Measurements from ENCODE around the gene OR1F1.

Gene OR1F1

GRCh38 chr16:3155181-3155580, 32.8 kb upstream of the OR1F1 start:
- no peaks in the 10 kb centered on the region for H3K27me3 ChIP-seq (ENCODE audit: low read length)
- H3K79me2 ChIP-seq (ENCODE audit: insufficient read depth, low read length): no peaks in the 10 kb centered on the region
- no peak overlapping the region for H3K9ac ChIP-seq (ENCODE audit: low read length)
- no peaks in the 10 kb centered on the region for H3K36me3 ChIP-seq (ENCODE audit: low read length)
- no peak overlapping the region for H3K4me2 ChIP-seq (ENCODE audit: low read depth, low read length, poor library complexity, severe bottlenecking)
- no peaks in the 10 kb centered on the region for H4K20me1 ChIP-seq (ENCODE audit: low read depth, low read length)
- H2AFZ ChIP-seq (ENCODE audit: low read depth, low read length, severe bottlenecking): no peak overlapping the region
- no peak overlapping the region for H3K4me3 ChIP-seq (ENCODE audit: insufficient read depth, low read length, poor library complexity, severe bottlenecking)
- peaks cover 12% of the 10 kb centered on the region; the same call in 1 of the 2 replicates for H3F3A ChIP-seq (ENCODE audit: insufficient read depth)
- H3K9me3 ChIP-seq (ENCODE audit: insufficient read depth, low read length): no peaks in the 10 kb centered on the region
- no peak for TF ChIP-seq CTCF (IDR thresholded peaks at IDR 0.05; ENCODE audit: insufficient read depth, low read length, poor library complexity, severe bottlenecking)
- TF ChIP-seq EZH2phosphoT487 (conservative IDR thresholded peaks at IDR 0.05; ENCODE audit: low read length): no peak
- H3K9me2 ChIP-seq (replicated peaks; ENCODE audit: insufficient read depth, low read length): no peaks in the 10 kb centered on the region
- no peak overlapping the region for H3K27ac ChIP-seq (ENCODE audit: low read depth, low read length)

- Histone ChIP-seq H3K9ac (ENCODE audit: low read length) (no peak overlapping the region), H3K27ac (ENCODE audit: low read depth, low read length) (no peak overlapping the region), H4K20me1 (ENCODE audit: low read depth, low read length) (no peaks in the 10 kb centered on the region), H3K9me3 (ENCODE audit: insufficient read depth, low read length) (no peaks in the 10 kb centered on the region), H3K4me2 (ENCODE audit: low read depth, low read length, poor library complexity, severe bottlenecking) (no peak overlapping the region), H3K79me2 (ENCODE audit: insufficient read depth, low read length) (no peaks in the 10 kb centered on the region), H3K27me3 (ENCODE audit: low read length) (no peaks in the 10 kb centered on the region), H3K36me3 (ENCODE audit: low read length) (no peaks in the 10 kb centered on the region), H2AFZ (ENCODE audit: low read depth, low read length, severe bottlenecking) (no peak overlapping the region), H3K9me2 (replicated peaks; ENCODE audit: insufficient read depth, low read length) (no peaks in the 10 kb centered on the region), H3F3A (ENCODE audit: insufficient read depth) (0 out of 2 replicates have a peak, but pooled peaks cover 9% of the 10 kb centered on the region), H3K4me3 (ENCODE audit: insufficient read depth, low read length, poor library complexity, severe bottlenecking) (no peak overlapping the region)
- TF ChIP-seq CTCF (IDR thresholded peaks at IDR 0.05; ENCODE audit: insufficient read depth, low read length, poor library complexity, severe bottlenecking): no peak
- no peak for TF ChIP-seq EZH2phosphoT487 (conservative IDR thresholded peaks at IDR 0.05; ENCODE audit: low read length)
These were observed 32.0 kb upstream of the OR1F1 start for GRCh38 chr16:3155972-3156371.

- Histone ChIP-seq H3K9ac (ENCODE audit: low read length) (no peak overlapping the region), H3K4me3 (ENCODE audit: insufficient read depth, low read length, poor library complexity, severe bottlenecking) (no peak overlapping the region), H3K9me2 (replicated peaks; ENCODE audit: insufficient read depth, low read length) (no peaks in the 10 kb centered on the region), H2AFZ (ENCODE audit: low read depth, low read length, severe bottlenecking) (no peak overlapping the region), H4K20me1 (ENCODE audit: low read depth, low read length) (no peaks in the 10 kb centered on the region), H3K4me2 (ENCODE audit: low read depth, low read length, poor library complexity, severe bottlenecking) (no peak overlapping the region), H3K79me2 (ENCODE audit: insufficient read depth, low read length) (no peaks in the 10 kb centered on the region), H3F3A (ENCODE audit: insufficient read depth) (0 out of 2 replicates have a peak, but pooled peaks cover 4% of the 10 kb centered on the region), H3K36me3 (ENCODE audit: low read length) (no peaks in the 10 kb centered on the region), H3K27ac (ENCODE audit: low read depth, low read length) (no peak overlapping the region), H3K27me3 (ENCODE audit: low read length) (no peaks in the 10 kb centered on the region), H3K9me3 (ENCODE audit: insufficient read depth, low read length) (no peaks in the 10 kb centered on the region)
- TF ChIP-seq CTCF (IDR thresholded peaks at IDR 0.05; ENCODE audit: insufficient read depth, low read length, poor library complexity, severe bottlenecking) (no peak), EZH2phosphoT487 (conservative IDR thresholded peaks at IDR 0.05; ENCODE audit: low read length) (no peak)
These were observed 30.6 kb upstream of the OR1F1 start for GRCh38 chr16:3157229-3158025.

Data from SU-DHL-6 (cell line).